Activated CD4-positive, alpha-beta T cell treated with anti-CD3 and anti-CD28 coated beads for 4 hours (primary cell): Measurements from ENCODE around the gene COG5.

Experiments used
- DNase-seq, 2 donors: peaks; one replicate each; pipeline ENCODE4 v3.0.0-alpha.2; 2020

Gene COG5

DNA sequence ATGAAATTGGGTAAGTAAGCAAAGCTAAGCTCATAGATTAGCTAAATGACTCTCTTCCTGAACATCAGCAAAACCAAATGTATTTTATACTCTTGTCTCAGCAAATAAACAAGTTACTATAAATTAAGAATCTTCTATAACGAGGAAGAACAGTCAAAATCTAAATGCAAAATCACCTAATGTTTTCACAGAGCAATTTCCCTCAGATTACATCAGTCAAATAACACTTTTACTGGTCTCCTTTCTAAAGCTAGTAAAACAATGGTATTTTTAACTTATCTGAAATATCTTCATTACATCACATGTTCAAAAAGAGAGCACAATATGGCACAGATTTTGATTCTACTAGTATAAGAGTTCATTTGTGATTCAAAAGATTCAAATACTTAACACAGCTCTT lies 110.3 kb downstream of the COG5 start:
- DNase-seq = no peak

GRCh38 chr7:107450970-107451369 lies 112.8 kb downstream of the COG5 start:
- DNase-seq = no peak

GRCh38 chr7:107446988-107447387 lies 116.7 kb downstream of the COG5 start:
- DNase-seq = no peak

GRCh38 chr7:107446531-107446930 lies 117.2 kb downstream of the COG5 start:
- no peak for DNase-seq

DNA sequence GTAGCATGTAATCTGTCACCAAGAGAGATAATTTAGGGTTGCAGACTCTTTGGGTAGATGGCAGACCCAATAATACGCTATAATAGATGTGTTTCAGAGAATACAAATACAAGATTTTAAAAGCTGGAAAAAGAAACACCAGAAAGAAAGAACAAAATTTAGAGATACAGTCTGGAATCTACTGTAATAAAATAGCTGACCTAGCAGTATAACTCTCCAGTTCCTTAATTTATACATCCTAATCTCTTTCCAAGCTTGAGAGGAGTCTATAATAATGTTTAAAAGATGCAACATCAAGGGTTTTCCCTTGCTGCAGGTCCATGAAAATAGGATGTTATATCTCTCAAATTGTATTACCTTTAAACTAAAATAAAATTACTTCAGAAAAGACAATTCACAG lies 121.0 kb downstream of the COG5 start:
- no peak for DNase-seq

GRCh38 chr7:107441581-107442422 lies 121.9 kb downstream of the COG5 start:
- no peak for DNase-seq

- DNase-seq = no peak
Measured at GRCh38 chr7:107439025-107439424, 124.7 kb downstream of the COG5 start.

DNA sequence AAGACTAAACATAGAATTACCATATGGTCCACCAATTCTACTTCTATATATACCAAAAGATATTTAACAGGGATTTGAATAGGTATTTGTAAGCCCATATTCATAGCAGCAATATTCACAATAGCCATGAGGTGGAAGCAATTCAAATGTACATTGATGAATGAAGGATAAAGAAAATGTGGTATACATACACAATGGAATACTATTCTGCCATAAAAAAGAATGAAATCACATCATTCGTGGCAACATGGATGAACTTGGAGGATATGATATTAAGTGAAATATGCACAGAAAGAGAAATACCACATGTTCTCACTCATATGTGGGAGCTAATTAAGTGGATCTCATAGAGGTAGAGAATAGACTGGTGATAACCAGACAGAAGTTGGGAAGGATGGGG lies 128.0 kb downstream of the COG5 start:
- DNase-seq = no peak

- no peak for DNase-seq
Measured at GRCh38 chr7:107432261-107432660, 131.5 kb downstream of the COG5 start.

GRCh38 chr7:107430057-107430456 lies 133.7 kb downstream of the COG5 start:
- DNase-seq = no peak

DNA sequence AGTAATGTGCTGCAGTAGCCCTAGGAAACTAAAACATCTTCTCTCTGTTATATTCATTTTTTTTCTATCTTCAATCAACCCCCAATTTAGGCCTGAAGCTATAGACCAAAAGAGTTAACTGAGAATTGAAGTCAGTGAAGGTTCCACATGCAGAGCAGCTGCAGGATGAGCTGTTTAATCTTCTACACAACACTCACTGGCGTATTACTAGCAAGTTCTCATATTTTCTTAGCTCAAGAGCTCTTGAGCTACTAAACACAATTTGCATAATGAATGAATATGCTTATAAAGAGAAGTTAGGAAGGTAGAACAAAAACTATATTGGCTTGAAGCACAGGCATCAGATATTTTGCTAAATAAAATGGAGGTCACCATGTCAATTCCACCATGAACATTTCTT lies 135.1 kb downstream of the COG5 start:
- DNase-seq = no peak

GRCh38 chr7:107427462-107427861 lies 136.3 kb downstream of the COG5 start:
- DNase-seq = no peak

GRCh38 chr7:107414198-107414597 lies 149.5 kb downstream of the COG5 start:
- DNase-seq = no peak

DNA sequence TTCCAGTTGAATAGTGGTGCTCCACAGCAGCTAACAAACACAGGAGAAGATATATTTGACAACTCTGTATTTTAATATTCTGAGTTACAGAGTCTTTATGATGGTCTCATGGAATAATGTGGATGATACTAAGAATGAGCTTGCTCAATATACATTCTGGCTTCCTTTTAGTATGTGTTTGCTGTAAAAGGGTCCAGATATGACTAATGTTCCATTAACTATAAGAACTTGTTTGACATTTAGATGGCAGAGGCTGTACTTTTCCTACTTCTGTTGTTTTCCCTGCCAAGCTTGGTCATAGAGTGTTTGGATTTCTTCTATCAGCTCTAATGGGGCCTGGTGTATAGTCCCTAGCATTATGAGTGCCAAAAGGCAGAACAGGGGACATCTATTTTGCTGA lies 155.4 kb downstream of the COG5 start:
- no peak for DNase-seq

- no peak for DNase-seq
Measured at GRCh38 chr7:107405559-107405958, 158.2 kb downstream of the COG5 start.

- DNase-seq = no peak
Measured at GRCh38 chr7:107404740-107405537, 158.8 kb downstream of the COG5 start.

GRCh38 chr7:107398161-107398560 lies 165.6 kb downstream of the COG5 start:
- DNase-seq = no peak

- no peak for DNase-seq
Measured at GRCh38 chr7:107396990-107397389, 166.7 kb downstream of the COG5 start.

DNA sequence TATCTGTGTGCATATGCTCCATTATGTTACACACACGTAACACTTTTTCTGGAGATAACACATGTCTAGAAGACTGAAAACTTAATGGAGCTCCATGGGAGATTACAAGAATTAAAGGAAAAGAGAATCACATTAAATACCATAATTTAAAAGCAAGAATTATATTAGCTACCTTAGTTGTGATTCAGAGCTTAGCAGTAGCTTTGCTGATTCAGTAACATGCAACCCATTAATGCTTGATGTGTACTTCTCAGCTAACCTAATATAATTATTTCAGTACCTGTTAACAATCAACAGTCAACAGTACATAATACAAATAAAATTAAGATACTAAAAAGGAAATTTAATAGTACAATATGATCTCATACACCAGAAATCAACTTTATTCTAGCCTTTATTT lies 167.6 kb downstream of the COG5 start:
- DNase-seq = no peak

DNA sequence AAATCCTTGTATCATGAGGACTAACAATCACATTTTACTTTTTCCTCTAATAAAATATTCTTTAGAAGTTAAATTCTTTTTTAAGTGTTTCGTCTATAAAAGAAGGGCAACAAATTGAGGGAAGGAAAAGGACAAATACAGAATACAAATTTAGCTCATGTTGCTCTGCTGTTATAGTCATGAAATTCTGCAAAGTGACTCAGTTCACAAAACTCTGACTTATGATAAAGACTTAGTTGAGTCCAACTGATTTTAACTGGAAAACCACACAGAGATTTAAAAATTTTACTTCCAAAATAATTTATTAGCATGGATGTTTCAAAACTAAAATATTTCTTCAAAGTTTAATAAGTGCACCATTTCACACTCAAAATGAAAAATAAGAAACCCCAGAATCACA lies 168.9 kb downstream of the COG5 start:
- DNase-seq = no peak

DNA sequence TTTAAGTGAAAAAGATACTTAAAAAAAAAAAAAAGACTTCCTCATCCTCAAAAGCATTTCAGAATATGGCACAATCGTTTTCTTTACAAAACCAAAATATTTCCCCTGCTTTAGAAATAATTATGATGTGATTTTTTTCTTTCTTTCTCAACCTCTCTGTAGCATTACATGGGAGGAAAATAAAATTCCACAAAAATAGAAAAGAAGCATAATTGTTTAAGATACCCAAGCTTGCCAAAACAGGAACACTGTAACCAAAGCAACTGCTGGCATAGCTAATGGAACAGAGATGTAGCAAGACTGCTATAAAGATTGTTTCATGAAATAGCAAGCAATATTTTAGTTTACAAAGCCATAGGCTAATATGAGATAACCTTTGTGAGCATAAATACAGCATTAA lies 169.4 kb downstream of the COG5 start:
- no peak for DNase-seq

GRCh38 chr7:107392830-107393229 lies 170.9 kb downstream of the COG5 start:
- no peak for DNase-seq

DNA sequence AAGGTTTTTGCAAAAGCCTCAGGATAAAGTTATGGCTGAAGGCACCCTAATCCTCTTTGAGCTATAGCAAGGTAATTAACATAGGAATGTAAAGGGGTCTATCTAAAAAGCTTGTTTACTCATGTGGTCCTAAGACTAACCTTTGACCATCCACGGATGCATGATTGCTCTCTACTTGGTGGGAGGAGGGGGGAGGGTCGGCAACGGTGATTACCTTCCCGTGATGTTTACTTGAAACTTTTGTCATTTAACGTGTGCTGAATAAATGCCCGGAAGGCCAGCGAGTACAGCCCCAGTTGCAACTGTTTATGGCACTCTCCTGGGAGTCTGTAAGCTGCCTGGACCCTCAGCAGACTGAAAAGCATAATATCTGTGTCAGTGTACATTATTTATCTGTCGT lies 172.8 kb downstream of the COG5 start:
- DNase-seq = no peak

GRCh38 chr7:107388604-107389003 lies 175.1 kb downstream of the COG5 start:
- DNase-seq = no peak
